Sigmoid colon (tissue), 4 donors: ENCODE results near the gene UGCG.

Experiments
- POLR2A ChIP-seq, 2 donors: fragments of 450-650 bp; IDR thresholded peaks; one replicate each; pipeline ENCODE4 v1.6.1; 2016; ENCODE audit warnings: antibody characterized with exemption in 2 of 2, mild to moderate bottlenecking in 2 of 2, moderate library complexity in 2 of 2
- POLR2AphosphoS5 ChIP-seq, 4 donors: sonication (generic); formaldehyde crosslinking; IDR thresholded peaks; one replicate each; pipeline ENCODE4 v1.6.1; 2017; ENCODE audit warnings: antibody characterized with exemption in 4 of 4
- TF ChIP-seq, protein P1 (sequence below), 4 experiments: fragments of 450-650 bp in 3 of 4; fragments of 200-600 bp in 1 of 4; IDR thresholded peaks; one replicate each; pipeline ENCODE4 v1.5.1; 2016 to 2019; ENCODE audit warnings: antibody characterized with exemption in 4 of 4, mild to moderate bottlenecking in 3 of 4, moderate library complexity in 2 of 4

DNA sequence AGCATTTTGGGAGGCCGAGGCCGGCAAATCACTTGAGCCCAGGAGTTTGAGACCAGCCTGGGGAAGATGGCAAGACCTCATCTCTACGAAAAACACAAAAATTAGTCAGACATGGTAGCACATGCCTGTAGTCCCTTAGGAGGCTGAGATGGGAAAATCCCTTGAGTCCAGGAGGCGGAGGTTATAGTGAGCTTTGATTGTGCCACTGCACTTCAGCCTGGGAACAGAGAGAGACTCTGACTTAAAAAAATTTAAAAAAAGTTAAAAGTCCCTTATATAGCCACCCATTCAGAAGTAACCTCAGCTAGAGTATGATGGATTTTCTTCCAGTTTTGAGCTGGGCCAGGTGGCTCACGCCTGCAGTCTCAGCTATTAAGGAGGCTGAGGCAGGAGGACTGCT lies 72.4 kb downstream of the UGCG start:
- TF ChIP-seq POLR2A (IDR thresholded peaks at IDR 0.05) (no peak), POLR2AphosphoS5 (IDR thresholded peaks at IDR 0.05) (no peak)
- TF ChIP-seq, protein P1, sequence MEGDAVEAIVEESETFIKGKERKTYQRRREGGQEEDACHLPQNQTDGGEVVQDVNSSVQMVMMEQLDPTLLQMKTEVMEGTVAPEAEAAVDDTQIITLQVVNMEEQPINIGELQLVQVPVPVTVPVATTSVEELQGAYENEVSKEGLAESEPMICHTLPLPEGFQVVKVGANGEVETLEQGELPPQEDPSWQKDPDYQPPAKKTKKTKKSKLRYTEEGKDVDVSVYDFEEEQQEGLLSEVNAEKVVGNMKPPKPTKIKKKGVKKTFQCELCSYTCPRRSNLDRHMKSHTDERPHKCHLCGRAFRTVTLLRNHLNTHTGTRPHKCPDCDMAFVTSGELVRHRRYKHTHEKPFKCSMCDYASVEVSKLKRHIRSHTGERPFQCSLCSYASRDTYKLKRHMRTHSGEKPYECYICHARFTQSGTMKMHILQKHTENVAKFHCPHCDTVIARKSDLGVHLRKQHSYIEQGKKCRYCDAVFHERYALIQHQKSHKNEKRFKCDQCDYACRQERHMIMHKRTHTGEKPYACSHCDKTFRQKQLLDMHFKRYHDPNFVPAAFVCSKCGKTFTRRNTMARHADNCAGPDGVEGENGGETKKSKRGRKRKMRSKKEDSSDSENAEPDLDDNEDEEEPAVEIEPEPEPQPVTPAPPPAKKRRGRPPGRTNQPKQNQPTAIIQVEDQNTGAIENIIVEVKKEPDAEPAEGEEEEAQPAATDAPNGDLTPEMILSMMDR (IDR thresholded peaks at IDR 0.05) = no peak
